Fibroblast of mammary gland (primary cell): Measurements from ENCODE around the gene HSCB.

Experiments
- DNase-seq: peaks from one replicate; pipeline ENCODE4 v3.0.0-alpha.2; 2010; ENCODE audit warnings: low read depth
- H3K4me3 ChIP-seq: 2 replicates; pipeline ENCODE4 v1.5.1; 2011; ENCODE audit warnings: low read depth, mild to moderate bottlenecking, low read length, moderate library complexity; ENCODE audit not compliant: control insufficient read depth
- TF ChIP-seq, protein P1 (sequence below): conservative IDR thresholded peaks from 2 replicates; pipeline ENCODE4 v1.5.1; 2011; ENCODE audit warnings: low read depth, low read length, inconsistent platforms; ENCODE audit not compliant: control insufficient read depth, insufficient read depth

The HSCB gene

DNA sequence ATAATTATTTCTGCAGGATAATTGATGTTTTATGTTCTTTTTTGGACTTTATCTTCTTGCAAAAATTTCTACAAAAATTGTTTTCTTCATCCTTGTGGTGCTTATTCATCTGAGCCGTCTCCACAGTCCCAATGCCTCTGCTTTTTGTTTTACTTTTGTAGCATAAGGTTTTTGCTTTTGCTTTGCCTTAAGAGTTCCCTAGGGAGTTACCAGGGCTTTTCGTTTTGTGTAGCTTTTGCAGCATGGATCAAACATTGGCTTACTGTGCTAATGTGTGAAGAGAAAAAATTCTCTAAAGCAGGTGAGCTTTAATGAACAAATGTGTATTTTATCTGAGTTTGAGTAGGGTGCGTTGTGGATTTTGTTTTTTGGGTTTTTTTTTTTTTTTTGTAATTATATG, 46.8 kb downstream of the HSCB start:
- DNase-seq, result no peak
- no peak overlapping the region for H3K4me3 ChIP-seq
- TF ChIP-seq, protein P1, sequence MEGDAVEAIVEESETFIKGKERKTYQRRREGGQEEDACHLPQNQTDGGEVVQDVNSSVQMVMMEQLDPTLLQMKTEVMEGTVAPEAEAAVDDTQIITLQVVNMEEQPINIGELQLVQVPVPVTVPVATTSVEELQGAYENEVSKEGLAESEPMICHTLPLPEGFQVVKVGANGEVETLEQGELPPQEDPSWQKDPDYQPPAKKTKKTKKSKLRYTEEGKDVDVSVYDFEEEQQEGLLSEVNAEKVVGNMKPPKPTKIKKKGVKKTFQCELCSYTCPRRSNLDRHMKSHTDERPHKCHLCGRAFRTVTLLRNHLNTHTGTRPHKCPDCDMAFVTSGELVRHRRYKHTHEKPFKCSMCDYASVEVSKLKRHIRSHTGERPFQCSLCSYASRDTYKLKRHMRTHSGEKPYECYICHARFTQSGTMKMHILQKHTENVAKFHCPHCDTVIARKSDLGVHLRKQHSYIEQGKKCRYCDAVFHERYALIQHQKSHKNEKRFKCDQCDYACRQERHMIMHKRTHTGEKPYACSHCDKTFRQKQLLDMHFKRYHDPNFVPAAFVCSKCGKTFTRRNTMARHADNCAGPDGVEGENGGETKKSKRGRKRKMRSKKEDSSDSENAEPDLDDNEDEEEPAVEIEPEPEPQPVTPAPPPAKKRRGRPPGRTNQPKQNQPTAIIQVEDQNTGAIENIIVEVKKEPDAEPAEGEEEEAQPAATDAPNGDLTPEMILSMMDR, result no peak

DNA sequence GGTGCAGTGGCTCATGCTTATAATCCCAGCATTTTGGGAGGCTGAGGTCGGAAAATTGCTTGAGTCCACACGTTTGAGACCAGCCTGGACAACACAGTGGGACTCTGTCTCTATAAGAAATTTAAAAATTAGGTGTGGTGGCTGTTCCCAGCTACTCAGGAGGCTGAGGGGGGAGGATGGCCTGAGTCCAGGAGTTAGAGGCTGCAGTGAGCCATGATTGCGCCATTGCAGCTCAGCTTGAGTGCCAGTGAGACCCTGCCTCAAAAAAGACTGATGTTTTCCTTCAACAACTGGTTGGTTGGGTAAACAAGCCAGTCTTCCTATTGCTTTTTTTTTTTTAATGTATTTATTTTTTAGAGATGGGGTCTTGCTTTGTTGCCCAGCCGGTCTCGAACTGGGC, 49.3 kb downstream of the HSCB start:
- TF ChIP-seq, protein P1, result no peak
- no peak for DNase-seq
- H3K4me3 ChIP-seq, result no peak overlapping the region

DNA sequence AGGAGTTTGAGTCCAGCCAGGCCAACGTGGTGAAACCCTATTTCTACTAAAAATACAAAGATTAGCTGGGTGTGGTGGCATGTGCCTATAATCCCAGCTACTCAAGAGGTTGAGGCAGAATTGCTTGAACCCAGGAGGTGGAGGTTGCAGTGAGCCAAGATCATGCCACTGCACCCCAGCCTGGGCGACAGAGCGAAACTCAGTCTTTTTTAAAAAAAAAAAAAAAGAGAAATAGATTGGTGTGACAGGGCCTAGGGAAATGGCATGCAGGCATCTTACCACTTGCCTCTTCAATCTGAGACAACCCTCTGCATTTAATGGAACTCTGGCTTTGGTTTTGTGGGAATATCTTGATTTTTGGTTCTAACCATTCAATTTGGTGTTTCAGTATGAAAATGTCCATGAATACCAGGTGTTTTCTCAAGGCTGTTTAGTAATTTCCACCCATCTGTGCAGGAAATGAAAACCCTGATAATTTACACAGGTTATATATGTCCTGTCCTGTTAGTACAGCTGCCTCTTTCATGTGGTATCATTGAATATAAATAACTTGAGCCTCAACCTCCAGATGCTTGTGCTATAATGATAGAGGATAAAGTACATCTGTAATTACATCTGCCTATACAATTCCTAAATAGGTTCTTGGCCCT, 50.1 kb downstream of the HSCB start:
- TF ChIP-seq, protein P1, result no peak
- no peak overlapping the region for H3K4me3 ChIP-seq
- DNase-seq, result no peak

DNA sequence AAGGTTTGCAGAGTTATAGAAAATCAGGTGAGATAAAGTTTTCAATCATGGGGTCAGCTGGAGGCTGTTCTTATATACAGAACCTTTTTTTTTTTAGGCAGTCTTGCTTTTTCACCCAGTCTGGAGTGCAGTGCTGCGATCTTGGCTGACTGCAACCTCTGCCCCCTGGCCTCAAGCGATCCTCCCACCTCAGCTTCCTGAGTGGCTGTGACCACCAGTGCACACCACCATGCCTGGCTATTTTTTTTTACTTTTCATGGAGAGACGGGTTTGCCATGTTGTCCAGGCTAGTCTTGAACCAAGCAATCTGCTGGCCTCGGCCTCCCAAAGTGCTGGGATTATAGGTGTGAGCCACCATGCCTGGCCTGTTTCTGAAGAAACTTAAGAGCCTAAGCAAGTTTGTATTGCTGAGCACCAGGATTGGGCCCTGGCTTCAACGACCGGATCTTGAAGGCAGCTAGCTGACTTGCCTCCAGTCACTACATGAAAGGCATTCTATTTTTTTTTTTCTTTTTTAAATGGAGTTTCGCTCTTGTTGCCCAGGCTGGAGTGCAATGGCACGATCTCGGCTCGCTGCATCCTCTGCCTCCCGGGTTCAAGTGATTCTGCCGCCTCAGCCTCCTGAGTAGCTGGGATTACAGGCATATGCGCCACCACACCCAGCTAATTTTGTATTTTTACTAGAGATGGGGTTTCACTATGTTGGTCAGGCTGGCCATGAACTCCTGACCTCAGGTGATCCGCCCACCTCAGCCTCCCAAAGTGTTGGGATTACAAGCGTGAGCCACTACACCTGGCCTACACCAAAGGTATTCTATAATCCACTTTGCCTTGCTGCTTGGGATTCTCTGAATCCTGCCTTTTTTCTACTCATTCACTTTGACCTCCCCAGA, 50.9 kb downstream of the HSCB start:
- DNase-seq, result no peak
- TF ChIP-seq, protein P1, result no peak
- H3K4me3 ChIP-seq, result no peak overlapping the region

DNA sequence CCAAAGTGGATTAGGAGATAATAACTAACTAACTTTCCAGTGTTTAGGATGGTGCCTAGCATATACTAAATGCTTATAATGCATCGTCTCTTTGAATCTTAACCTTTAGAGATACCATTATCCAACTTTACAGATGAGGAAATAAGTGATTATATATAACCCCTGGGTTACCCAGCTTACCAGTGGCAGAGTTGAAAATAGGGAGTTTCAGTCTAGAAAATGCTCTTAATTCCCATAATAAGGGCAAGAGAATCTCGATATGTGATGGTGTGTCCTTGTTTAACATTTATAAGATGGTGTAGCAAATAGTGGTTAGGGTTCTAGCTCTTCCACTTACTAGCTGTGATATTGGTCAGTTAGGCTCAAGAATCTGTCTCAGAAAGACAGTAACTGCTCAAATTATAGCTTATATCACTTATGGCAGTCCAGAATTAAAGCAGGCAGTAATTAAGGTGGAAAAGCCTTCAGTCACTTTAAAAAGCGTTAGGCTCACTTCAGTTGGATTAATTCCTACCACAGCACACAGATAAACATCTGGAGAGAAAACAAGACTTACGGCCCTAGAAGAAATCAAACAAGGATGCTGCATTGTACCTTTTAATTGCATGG, 52.2 kb downstream of the HSCB start:
- TF ChIP-seq, protein P1, result no peak
- no peak overlapping the region for H3K4me3 ChIP-seq
- no peak for DNase-seq

DNA sequence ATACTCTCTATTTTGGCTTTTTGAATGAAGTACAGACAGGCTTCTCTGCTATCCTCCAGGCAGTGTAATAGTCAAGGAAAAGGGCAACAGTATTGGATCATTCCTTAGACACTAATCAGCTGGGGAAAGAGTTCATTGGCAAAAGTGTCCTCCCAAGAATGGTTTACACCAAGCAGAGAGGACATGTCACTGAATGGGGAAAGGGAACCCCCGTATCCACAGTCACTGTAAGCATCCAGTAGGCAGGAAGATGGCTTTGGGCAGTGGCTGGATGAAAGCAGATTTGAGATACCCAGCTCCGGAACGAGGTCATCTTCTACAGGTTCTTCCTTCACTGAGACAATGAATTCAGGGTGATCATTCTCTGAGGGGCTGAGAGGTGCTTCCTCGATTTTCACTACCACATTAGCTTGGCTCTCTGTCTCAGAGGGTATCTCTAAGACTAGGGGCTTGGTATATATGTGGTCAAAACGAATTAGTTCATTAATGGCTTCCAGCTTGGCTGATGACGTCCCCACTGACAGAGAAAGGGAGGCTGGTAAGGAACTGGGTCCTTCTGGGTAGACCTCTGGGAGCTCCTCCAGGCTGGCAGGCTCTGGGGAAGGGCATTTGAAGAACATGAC, 53.3 kb downstream of the HSCB start:
- H3K4me3 ChIP-seq, result no peak overlapping the region
- DNase-seq, result no peak
- TF ChIP-seq, protein P1, result no peak
